Mammary epithelial cell (primary cell): Measurements from ENCODE around the gene SALL1.
A peak's percentile ranks its signal among the peaks of the same experiment; 100 is the strongest.

ENCODE experiments used
- EZH2 ChIP-seq: IDR thresholded peaks from 2 replicates; pipeline ENCODE4 v1.6.1; 2012; ENCODE audit warnings: low read length, inconsistent platforms, borderline replicate concordance
- TF ChIP-seq, protein P1 (sequence below), 2 donors: IDR thresholded peaks in 1 of 2; conservative IDR thresholded peaks in 1 of 2; 2 replicates each; pipeline ENCODE4 v1.5.1; 2011 to 2012; ENCODE audit warnings: inconsistent platforms in 2 of 2, low read length in 2 of 2, mild to moderate bottlenecking in 2 of 2, control low read depth in 1 of 2, low read depth in 1 of 2; ENCODE audit not compliant: insufficient read depth in 1 of 2; ENCODE audit errors: extremely low read depth in 1 of 2

GRCh38 chr16:51146256-51146924 lies 4.7 kb downstream of the SALL1 start:
- TF ChIP-seq, protein P1, sequence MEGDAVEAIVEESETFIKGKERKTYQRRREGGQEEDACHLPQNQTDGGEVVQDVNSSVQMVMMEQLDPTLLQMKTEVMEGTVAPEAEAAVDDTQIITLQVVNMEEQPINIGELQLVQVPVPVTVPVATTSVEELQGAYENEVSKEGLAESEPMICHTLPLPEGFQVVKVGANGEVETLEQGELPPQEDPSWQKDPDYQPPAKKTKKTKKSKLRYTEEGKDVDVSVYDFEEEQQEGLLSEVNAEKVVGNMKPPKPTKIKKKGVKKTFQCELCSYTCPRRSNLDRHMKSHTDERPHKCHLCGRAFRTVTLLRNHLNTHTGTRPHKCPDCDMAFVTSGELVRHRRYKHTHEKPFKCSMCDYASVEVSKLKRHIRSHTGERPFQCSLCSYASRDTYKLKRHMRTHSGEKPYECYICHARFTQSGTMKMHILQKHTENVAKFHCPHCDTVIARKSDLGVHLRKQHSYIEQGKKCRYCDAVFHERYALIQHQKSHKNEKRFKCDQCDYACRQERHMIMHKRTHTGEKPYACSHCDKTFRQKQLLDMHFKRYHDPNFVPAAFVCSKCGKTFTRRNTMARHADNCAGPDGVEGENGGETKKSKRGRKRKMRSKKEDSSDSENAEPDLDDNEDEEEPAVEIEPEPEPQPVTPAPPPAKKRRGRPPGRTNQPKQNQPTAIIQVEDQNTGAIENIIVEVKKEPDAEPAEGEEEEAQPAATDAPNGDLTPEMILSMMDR (conservative IDR thresholded peaks at IDR 0.05 in 1 of 2, IDR thresholded peaks at IDR 0.05 in 1 of 2; ENCODE audit: extremely low read depth in 1 of 2, insufficient read depth in 1 of 2, low read depth in 1 of 2, low read length in 2 of 2), result peak in 1 of 2 donors; percentile 24
- TF ChIP-seq EZH2, result no peak
